Kidney epithelial cell (primary cell): ENCODE data around the gene RFX7. TPM values are rescaled to one million over a fixed set of nuclear protein-coding genes. Genes with fewer than 3 reads are reported as not detected.
"Not testable (repeated sequence)": the region's sequence is repeated elsewhere in the genome, so short reads cannot be mapped to it uniquely, and the experiment has no call there.

Experiments used
- DNase-seq: peaks from one replicate; pipeline ENCODE4 v3.0.0-alpha.2; 2010; ENCODE audit warnings: low read depth
- H3K27me3 ChIP-seq: 2 replicates; pipeline ENCODE4 v1.6.0; 2011; ENCODE audit warnings: low read length; ENCODE audit not compliant: control insufficient read depth, insufficient read depth
- H3K36me3 ChIP-seq: 2 replicates; pipeline ENCODE4 v1.5.1; 2011; ENCODE audit warnings: low read length; ENCODE audit not compliant: control insufficient read depth, insufficient read depth
- H3K4me3 ChIP-seq: 2 replicates; pipeline ENCODE4 v1.5.1; 2011; ENCODE audit warnings: low read depth, mild to moderate bottlenecking, control low read depth, low read length
- total RNA-seq: library from RNA; depleted of rRNA; stranded (reverse); fragments of >200 nt; gene quantifications from 2 replicates; pipeline ENCODE4 v1.2.3, GENCODE V29; 2015
- TF ChIP-seq, protein P1 (sequence below): IDR thresholded peaks from 2 replicates; pipeline ENCODE4 v1.5.1; 2011; ENCODE audit warnings: mild to moderate bottlenecking, moderate library complexity, low read length, control low read depth, inconsistent platforms; ENCODE audit not compliant: insufficient read depth, poor library complexity, severe bottlenecking

Gene RFX7
- total RNA-seq, 1 donor from 2014 or later = 11.4 TPM

- Histone ChIP-seq H3K27me3 (no peaks in the 10 kb centered on the region), H3K4me3 (no peak overlapping the region), H3K36me3 (no peaks in the 10 kb centered on the region)
- no peak for DNase-seq
- TF ChIP-seq, protein P1, sequence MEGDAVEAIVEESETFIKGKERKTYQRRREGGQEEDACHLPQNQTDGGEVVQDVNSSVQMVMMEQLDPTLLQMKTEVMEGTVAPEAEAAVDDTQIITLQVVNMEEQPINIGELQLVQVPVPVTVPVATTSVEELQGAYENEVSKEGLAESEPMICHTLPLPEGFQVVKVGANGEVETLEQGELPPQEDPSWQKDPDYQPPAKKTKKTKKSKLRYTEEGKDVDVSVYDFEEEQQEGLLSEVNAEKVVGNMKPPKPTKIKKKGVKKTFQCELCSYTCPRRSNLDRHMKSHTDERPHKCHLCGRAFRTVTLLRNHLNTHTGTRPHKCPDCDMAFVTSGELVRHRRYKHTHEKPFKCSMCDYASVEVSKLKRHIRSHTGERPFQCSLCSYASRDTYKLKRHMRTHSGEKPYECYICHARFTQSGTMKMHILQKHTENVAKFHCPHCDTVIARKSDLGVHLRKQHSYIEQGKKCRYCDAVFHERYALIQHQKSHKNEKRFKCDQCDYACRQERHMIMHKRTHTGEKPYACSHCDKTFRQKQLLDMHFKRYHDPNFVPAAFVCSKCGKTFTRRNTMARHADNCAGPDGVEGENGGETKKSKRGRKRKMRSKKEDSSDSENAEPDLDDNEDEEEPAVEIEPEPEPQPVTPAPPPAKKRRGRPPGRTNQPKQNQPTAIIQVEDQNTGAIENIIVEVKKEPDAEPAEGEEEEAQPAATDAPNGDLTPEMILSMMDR = no peak
These were observed 67.9 kb downstream of the RFX7 start for GRCh38 chr15:56175788-56176187.

- no peak for DNase-seq
- no peak overlapping the region for H3K4me3 ChIP-seq
- TF ChIP-seq, protein P1 = no peak
- H3K27me3 ChIP-seq = no peaks in the 10 kb centered on the region
- no peaks in the 10 kb centered on the region for H3K36me3 ChIP-seq
These were observed 69.0 kb downstream of the RFX7 start for GRCh38 chr15:56174649-56175048.

DNA sequence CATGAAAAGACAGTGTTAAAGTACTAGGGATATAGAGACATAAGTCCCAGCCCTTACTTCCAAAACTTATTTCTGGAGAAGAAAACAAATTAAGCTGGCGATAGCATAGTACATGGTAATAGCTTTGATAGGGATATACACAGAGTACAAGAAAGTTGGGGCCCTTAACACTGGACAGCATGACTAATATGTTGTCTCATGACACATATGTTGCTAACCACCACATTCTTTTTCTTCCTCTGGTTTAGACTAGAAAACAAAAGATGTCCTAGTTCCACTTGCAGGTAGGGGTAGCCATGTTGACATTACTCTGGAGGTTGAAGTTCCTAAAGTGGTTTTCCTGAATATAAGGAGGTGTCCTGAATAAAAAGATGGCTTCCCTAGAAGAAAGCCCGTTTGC, 75.3 kb downstream of the RFX7 start:
- Histone ChIP-seq H3K4me3 (no peak overlapping the region), H3K27me3 (no peaks in the 10 kb centered on the region), H3K36me3 (no peaks in the 10 kb centered on the region)
- peak; percentile 18 for DNase-seq
- TF ChIP-seq, protein P1 = no peak

DNA sequence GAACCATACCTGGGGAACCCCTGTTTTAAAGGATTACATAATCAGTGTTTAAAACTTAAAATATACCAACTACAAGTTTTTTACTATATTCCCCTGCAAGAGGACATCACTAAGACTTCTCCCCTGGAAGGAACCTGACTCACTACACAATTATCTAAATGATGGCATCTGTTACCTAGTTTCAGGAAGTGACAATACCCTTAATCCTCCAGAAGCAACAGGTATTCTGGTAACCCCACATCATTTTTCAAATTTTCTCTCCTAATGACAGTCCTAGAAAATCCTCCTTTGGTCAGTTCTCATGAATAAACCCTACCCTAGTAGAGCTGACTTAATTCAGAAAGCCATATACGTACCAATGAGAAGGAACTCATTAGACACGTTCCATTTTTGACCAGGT, 78.4 kb downstream of the RFX7 start:
- no peak overlapping the region for H3K4me3 ChIP-seq
- no peaks in the 10 kb centered on the region for H3K36me3 ChIP-seq
- no peaks in the 10 kb centered on the region for H3K27me3 ChIP-seq
- TF ChIP-seq, protein P1 = no peak
- DNase-seq = no peak

DNA sequence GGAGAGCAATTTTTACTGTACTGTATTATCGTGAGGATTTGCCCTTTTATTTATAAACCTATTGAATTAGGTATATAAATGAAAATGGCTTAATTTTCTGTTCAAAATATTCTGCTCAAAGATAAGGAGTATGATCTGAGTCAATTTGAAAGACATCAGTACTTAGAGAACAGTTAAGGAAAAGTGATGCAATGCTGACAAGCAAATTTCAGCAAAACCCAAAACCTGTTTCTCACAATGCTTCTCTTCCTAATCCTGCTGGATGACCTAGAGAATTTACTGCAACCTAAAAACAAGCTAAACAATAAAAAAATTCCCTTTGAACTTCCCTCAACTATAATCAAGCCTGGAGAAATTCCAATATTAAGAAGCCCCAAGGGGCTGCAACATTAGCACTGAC, 82.7 kb downstream of the RFX7 start:
- TF ChIP-seq, protein P1 = no peak
- Histone ChIP-seq H3K27me3 (no peaks in the 10 kb centered on the region), H3K36me3 (no peaks in the 10 kb centered on the region), H3K4me3 (no peak overlapping the region)
- DNase-seq = no peak

GRCh38 chr15:56156877-56157276, 86.8 kb downstream of the RFX7 start:
- H3K4me3 ChIP-seq = no peak overlapping the region
- no peaks in the 10 kb centered on the region for H3K36me3 ChIP-seq
- H3K27me3 ChIP-seq = no peaks in the 10 kb centered on the region
- no peak for DNase-seq
- TF ChIP-seq, protein P1 = no peak

GRCh38 chr15:56155278-56155677, 88.4 kb downstream of the RFX7 start:
- not testable (repeated sequence) for H3K27me3 ChIP-seq, DNase-seq, H3K4me3 ChIP-seq, H3K36me3 ChIP-seq

- DNase-seq, H3K36me3 ChIP-seq, H3K27me3 ChIP-seq, H3K4me3 ChIP-seq: not testable (repeated sequence)
These were observed 88.9 kb downstream of the RFX7 start for GRCh38 chr15:56154768-56155167.
